CD4-positive, alpha-beta T cell treated with Interleukin-17A for 4 hours (primary cell): ENCODE results near the gene CYBA.

Experiments
- DNase-seq: peaks from one replicate; pipeline ENCODE4 v3.0.0-alpha.2; 2020; ENCODE audit warnings: mixed read lengths

CYBA gene

GRCh38 chr16:88659160-88659559 is 8.3 kb upstream of the CYBA start:
- DNase-seq = no peak

GRCh38 chr16:88658714-88659113 is 7.9 kb upstream of the CYBA start:
- DNase-seq = no peak

GRCh38 chr16:88657371-88657770 is 6.5 kb upstream of the CYBA start:
- no peak for DNase-seq

GRCh38 chr16:88656291-88656980 is 5.6 kb upstream of the CYBA start:
- DNase-seq = no peak

- DNase-seq = no peak
Measured at GRCh38 chr16:88655733-88656281, 5.0 kb upstream of the CYBA start.

GRCh38 chr16:88655053-88655732 is 4.3 kb upstream of the CYBA start:
- no peak for DNase-seq

- no peak for DNase-seq
Measured at GRCh38 chr16:88654363-88655052, 3.7 kb upstream of the CYBA start.

- DNase-seq = no peak
Measured at GRCh38 chr16:88653596-88654362, 2.9 kb upstream of the CYBA start.

- no peak for DNase-seq
Measured at GRCh38 chr16:88653101-88653500, 2.2 kb upstream of the CYBA start.

- DNase-seq = no peak
Measured at GRCh38 chr16:88652762-88653063, 1.9 kb upstream of the CYBA start.

- DNase-seq = no peak
Measured at GRCh38 chr16:88651989-88652761, 1.3 kb upstream of the CYBA start.

- DNase-seq = peak; percentile 75
Measured at GRCh38 chr16:88651276-88651988, 579 bp upstream of the CYBA start.

- DNase-seq = peak; percentile 62
Measured at GRCh38 chr16:88649924-88650748, 717 bp downstream of the CYBA start.

- DNase-seq = no peak
Measured at GRCh38 chr16:88649195-88649923, 1.5 kb downstream of the CYBA start.

GRCh38 chr16:88647178-88648070 is 3.4 kb downstream of the CYBA start:
- DNase-seq = no peak

- no peak for DNase-seq
Measured at GRCh38 chr16:88646345-88647034, 4.4 kb downstream of the CYBA start.

- no peak for DNase-seq
Measured at GRCh38 chr16:88645941-88646340, 4.9 kb downstream of the CYBA start.

- DNase-seq = no peak
Measured at GRCh38 chr16:88645455-88645854, 5.4 kb downstream of the CYBA start.

GRCh38 chr16:88643644-88643932 is 7.3 kb downstream of the CYBA start:
- DNase-seq = no peak
